ENCODE measurements around the gene LEMD2. TPM values are rescaled to one million over a fixed set of nuclear protein-coding genes. Genes with fewer than 3 reads are reported as not detected.

Gene LEMD2
- total RNA-seq, 1 experiment from 2014 or later = 50.1 TPM

GRCh38 chr6:33740794-33741193, 48.1 kb downstream of the LEMD2 start:
- H3K27ac ChIP-seq = no peak overlapping the region
- H3K36me3 ChIP-seq = peaks cover 23% of the 10 kb centered on the region; the same call in 1 of the 2 replicates
- no peaks in the 10 kb centered on the region for H3K9me3 ChIP-seq (replicated peaks)
- H3K4me1 ChIP-seq = peaks cover 13% of the 10 kb centered on the region
- H3K4me3 ChIP-seq = no peak overlapping the region
- no peak for DNase-seq
- no peaks in the 10 kb centered on the region for H3K27me3 ChIP-seq

GRCh38 chr6:33740204-33740608, 48.7 kb downstream of the LEMD2 start:
- Histone ChIP-seq H3K27me3 (no peaks in the 10 kb centered on the region), H3K9me3 (replicated peaks) (no peaks in the 10 kb centered on the region), H3K4me1 (peaks cover 11% of the 10 kb centered on the region), H3K4me3 (no peak overlapping the region), H3K27ac (no peak overlapping the region), H3K36me3 (peaks cover 26% of the 10 kb centered on the region; the same call in 1 of the 2 replicates)
- DNase-seq = no peak

DNA sequence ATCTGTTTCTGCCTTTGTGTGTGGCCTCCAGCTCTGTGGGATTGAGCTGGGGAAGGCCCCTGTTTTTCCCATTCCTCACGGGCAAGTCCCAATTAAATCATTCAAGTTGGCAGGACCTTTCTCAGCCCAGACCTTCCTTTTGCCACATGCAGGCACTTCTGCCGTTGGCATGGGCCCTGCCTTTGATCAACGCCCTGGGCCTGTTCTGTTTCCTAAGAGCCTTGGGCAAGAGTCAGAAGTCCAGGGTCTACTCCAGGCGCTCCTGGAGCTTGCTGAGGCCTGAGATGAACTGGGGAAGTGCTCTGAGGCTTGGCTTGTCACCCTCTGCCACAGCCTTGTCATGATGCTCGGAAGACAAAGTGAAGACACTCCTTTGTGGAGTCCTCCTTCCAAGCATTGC, 49.4 kb downstream of the LEMD2 start:
- Histone ChIP-seq H3K9me3 (replicated peaks) (no peaks in the 10 kb centered on the region), H3K36me3 (peaks cover 31% of the 10 kb centered on the region; the same call in 1 of the 2 replicates), H3K4me3 (no peak overlapping the region), H3K4me1 (peaks cover 7% of the 10 kb centered on the region), H3K27ac (no peak overlapping the region), H3K27me3 (no peaks in the 10 kb centered on the region)
- DNase-seq = no peak

GRCh38 chr6:33738879-33739278, 50.1 kb downstream of the LEMD2 start:
- no peaks in the 10 kb centered on the region for H3K9me3 ChIP-seq (replicated peaks)
- H3K27ac ChIP-seq = no peak overlapping the region
- no peak for DNase-seq

DNA sequence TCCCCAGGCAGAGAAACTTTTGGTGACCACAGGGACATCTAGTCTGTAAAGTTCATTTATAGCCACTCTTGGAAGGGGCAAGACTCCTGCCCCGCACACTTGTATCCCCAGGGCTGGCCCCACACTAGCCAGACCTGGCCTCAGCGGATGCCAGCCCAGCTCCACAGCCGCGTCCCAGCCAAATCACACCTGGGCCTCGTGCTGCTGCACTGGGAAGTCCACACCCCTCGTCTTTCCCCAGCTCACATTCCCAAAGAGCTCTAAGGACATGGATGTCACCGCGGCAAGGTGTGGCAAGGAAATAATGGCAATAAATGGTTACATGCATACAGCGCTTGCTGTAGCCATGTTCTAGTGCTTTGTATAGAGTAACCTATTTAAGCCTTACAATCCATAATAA, 50.8 kb downstream of the LEMD2 start:
- DNase-seq = no peak
- Histone ChIP-seq H3K9me3 (replicated peaks) (no peaks in the 10 kb centered on the region), H3K36me3 (peaks cover 38% of the 10 kb centered on the region), H3K4me3 (no peak overlapping the region), H3K27me3 (no peaks in the 10 kb centered on the region), H3K4me1 (no peaks in the 10 kb centered on the region), H3K27ac (no peak overlapping the region)

More at GRCh38 chr6:33738879-33739278, 50.1 kb downstream of the LEMD2 start:
- Histone ChIP-seq H3K36me3 (peaks cover 31% of the 10 kb centered on the region; the same call in 1 of the 2 replicates), H3K4me1 (peaks cover under 1% of the 10 kb centered on the region; the same call in 1 of the 2 replicates), H3K27me3 (no peaks in the 10 kb centered on the region), H3K4me3 (no peak overlapping the region)

- H3K36me3 ChIP-seq = peaks cover 45% of the 10 kb centered on the region
- H3K27me3 ChIP-seq = no peaks in the 10 kb centered on the region
- H3K4me3 ChIP-seq = no peak overlapping the region
- no peak overlapping the region for H3K27ac ChIP-seq
- DNase-seq = no peak
- no peaks in the 10 kb centered on the region for H3K9me3 ChIP-seq (replicated peaks)
- no peaks in the 10 kb centered on the region for H3K4me1 ChIP-seq
Measured at GRCh38 chr6:33737267-33738026, 51.5 kb downstream of the LEMD2 start.

DNA sequence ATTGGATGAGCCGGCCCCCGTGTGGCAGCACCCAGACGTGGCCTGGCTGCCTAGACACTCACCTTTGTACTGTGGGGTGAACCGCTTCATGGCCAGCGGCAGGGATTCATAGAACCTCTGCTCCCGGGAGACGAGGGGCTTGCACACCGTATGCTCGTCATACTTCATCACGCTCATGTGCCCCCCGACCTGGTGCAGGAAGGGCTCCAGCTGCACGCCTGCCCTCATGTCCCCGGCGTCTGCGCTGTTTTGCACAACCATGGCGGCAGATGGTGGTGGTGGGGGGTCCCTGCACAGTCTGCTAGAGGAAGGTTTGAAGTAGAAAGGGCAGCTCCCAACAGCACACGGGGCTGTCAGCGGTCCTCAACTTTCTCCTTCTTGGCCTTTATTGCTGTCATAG, 53.7 kb downstream of the LEMD2 start:
- Histone ChIP-seq H3K27ac (no peak overlapping the region), H3K4me1 (no peaks in the 10 kb centered on the region), H3K36me3 (peaks cover 44% of the 10 kb centered on the region), H3K4me3 (no peak overlapping the region), H3K27me3 (no peaks in the 10 kb centered on the region), H3K9me3 (replicated peaks) (no peaks in the 10 kb centered on the region)
- DNase-seq = no peak

- Histone ChIP-seq H3K36me3 (peaks cover 41% of the 10 kb centered on the region), H3K4me1 (no peaks in the 10 kb centered on the region), H3K4me3 (no peak overlapping the region), H3K27ac (no peak overlapping the region), H3K9me3 (replicated peaks) (no peaks in the 10 kb centered on the region), H3K27me3 (no peaks in the 10 kb centered on the region)
- DNase-seq = no peak
Measured at GRCh38 chr6:33733709-33734007, 55.3 kb downstream of the LEMD2 start.

DNA sequence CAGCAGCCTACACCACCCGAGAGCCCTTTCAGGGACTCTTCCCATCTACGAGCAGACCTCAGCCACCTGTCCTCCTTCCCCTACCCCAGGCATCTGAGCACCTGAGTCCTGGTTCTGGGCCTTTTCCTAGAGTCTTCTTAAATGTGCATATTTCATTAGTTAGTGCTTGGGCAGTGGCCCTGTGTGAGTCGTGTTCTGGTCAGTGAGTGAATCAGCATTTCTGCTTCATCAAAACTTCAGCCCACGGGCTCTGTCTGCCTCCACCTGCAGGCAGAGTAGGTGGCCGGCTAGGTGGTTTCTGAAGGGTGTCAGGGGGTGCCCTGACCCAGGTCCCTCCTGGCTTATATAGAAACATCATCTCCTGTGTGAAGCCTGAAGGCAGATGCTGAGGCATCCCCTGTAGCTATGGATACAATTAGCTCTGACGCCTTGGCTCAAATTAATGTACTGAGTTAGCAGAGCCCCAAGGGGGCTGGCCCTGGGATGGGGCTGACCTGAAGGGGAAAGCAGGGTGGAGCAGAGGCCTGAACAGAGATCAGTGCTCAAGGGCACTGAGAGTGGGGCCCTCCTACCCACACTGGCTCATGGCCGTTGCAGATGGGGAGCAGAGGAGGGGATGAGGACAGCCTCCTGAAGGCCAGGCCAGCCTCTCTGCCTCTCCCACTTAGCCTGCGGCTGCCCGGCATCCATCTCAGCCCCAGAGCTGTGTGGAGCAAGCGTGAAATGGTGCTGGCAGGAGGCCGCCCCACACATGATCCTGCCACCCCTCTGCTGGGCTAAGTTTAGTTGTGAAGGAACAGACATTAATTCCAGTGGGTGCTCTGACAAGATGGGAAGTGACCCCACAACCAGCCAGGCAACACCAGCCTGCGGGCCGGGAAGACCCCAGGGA, 55.9 kb downstream of the LEMD2 start:
- H3K36me3 ChIP-seq = peaks cover 38% of the 10 kb centered on the region
- no peaks in the 10 kb centered on the region for H3K4me1 ChIP-seq
- DNase-seq = no peak
- H3K27ac ChIP-seq = no peak overlapping the region
- H3K27me3 ChIP-seq = no peaks in the 10 kb centered on the region
- H3K4me3 ChIP-seq = no peak overlapping the region
- no peaks in the 10 kb centered on the region for H3K9me3 ChIP-seq (replicated peaks)

GRCh38 chr6:33732385-33732784, 56.5 kb downstream of the LEMD2 start:
- H3K36me3 ChIP-seq = peaks cover 36% of the 10 kb centered on the region
- no peak for DNase-seq
- H3K4me1 ChIP-seq = no peaks in the 10 kb centered on the region
- no peak overlapping the region for H3K4me3 ChIP-seq
- H3K27ac ChIP-seq = no peak overlapping the region
- H3K9me3 ChIP-seq (replicated peaks) = no peaks in the 10 kb centered on the region
- H3K27me3 ChIP-seq = no peaks in the 10 kb centered on the region

- Histone ChIP-seq H3K4me1 (no peaks in the 10 kb centered on the region), H3K36me3 (peaks cover 35% of the 10 kb centered on the region), H3K27me3 (no peaks in the 10 kb centered on the region), H3K4me3 (no peak overlapping the region), H3K27ac (no peak overlapping the region), H3K9me3 (replicated peaks) (no peaks in the 10 kb centered on the region)
- DNase-seq = no peak
Measured at GRCh38 chr6:33731751-33732282, 57.1 kb downstream of the LEMD2 start.

- Histone ChIP-seq H3K4me3 (no peak overlapping the region), H3K4me1 (no peaks in the 10 kb centered on the region), H3K27me3 (no peaks in the 10 kb centered on the region), H3K27ac (no peak overlapping the region), H3K9me3 (replicated peaks) (no peaks in the 10 kb centered on the region), H3K36me3 (peaks cover 27% of the 10 kb centered on the region)
- no peak for DNase-seq
Measured at GRCh38 chr6:33731035-33731434, 57.9 kb downstream of the LEMD2 start.

GRCh38 chr6:33730611-33731010, 58.3 kb downstream of the LEMD2 start:
- peaks cover 23% of the 10 kb centered on the region for H3K36me3 ChIP-seq
- no peak for DNase-seq
- H3K27me3 ChIP-seq = no peaks in the 10 kb centered on the region
- H3K4me3 ChIP-seq = no peak overlapping the region
- H3K27ac ChIP-seq = no peak overlapping the region
- no peaks in the 10 kb centered on the region for H3K9me3 ChIP-seq (replicated peaks)
- H3K4me1 ChIP-seq = no peaks in the 10 kb centered on the region

GRCh38 chr6:33729059-33729458, 59.9 kb downstream of the LEMD2 start:
- H3K4me3 ChIP-seq = no peak overlapping the region
- peaks cover 17% of the 10 kb centered on the region for H3K36me3 ChIP-seq
- no peaks in the 10 kb centered on the region for H3K4me1 ChIP-seq
- no peak for DNase-seq
- no peak overlapping the region for H3K27ac ChIP-seq
- H3K9me3 ChIP-seq (replicated peaks) = no peaks in the 10 kb centered on the region
- no peaks in the 10 kb centered on the region for H3K27me3 ChIP-seq

GRCh38 chr6:33728438-33728837, 60.5 kb downstream of the LEMD2 start:
- H3K9me3 ChIP-seq (replicated peaks) = no peaks in the 10 kb centered on the region
- peaks cover 13% of the 10 kb centered on the region for H3K36me3 ChIP-seq
- H3K27ac ChIP-seq = no peak overlapping the region
- DNase-seq = no peak
- no peak overlapping the region for H3K4me3 ChIP-seq
- no peaks in the 10 kb centered on the region for H3K27me3 ChIP-seq
- no peaks in the 10 kb centered on the region for H3K4me1 ChIP-seq

Data from SJCRH30 (cell line).